Ovary (tissue), 9 donors: ENCODE data around the gene CFAP97D2. TPM values are rescaled to one million over a fixed set of nuclear protein-coding genes. Genes with fewer than 3 reads are reported as not detected.

Experiments used
- DNase-seq, 5 donors: peaks; one replicate each; pipeline ENCODE4 v3.0.0-alpha.2; 2019 to 2020
- H3K27ac ChIP-seq, 2 donors: fragments of 200-600 bp; one replicate each; pipeline versions ENCODE4 v1.5.1 to v1.8.0; 2019 to 2022
- H3K27me3 ChIP-seq: fragments of 200-600 bp; one replicate; pipeline ENCODE4 v1.8.0; 2022
- H3K36me3 ChIP-seq: fragments of 200-600 bp; sonication (generic); one replicate; pipeline ENCODE4 v1.5.1; 2019
- H3K4me1 ChIP-seq: one replicate; pipeline ENCODE4 v1.8.1; 2013; ENCODE audit warnings: mild to moderate bottlenecking, moderate library complexity; ENCODE audit not compliant: insufficient read depth
- H3K4me3 ChIP-seq: fragments of 200-600 bp; sonication (generic); one replicate; pipeline ENCODE4 v1.5.1; 2017
- H3K9me3 ChIP-seq, 2 donors: fragments of 200-600 bp in 1 of 2; sonication (generic) in 1 of 2; one replicate each; pipeline versions ENCODE4 v1.5.1 to v1.8.1; 2013 to 2019; ENCODE audit warnings: mild to moderate bottlenecking in 1 of 2, moderate library complexity in 1 of 2
- CTCF ChIP-seq, 3 donors: fragments of 450-650 bp in 2 of 3; fragments of 200-600 bp in 1 of 3; IDR thresholded peaks; one replicate each; pipeline versions ENCODE4 v1.5.1 to v1.8.0; 2016 to 2022; ENCODE audit warnings: antibody characterized with exemption in 3 of 3, mild to moderate bottlenecking in 1 of 3
- EP300 ChIP-seq: sonication (generic); formaldehyde crosslinking; IDR thresholded peaks from one replicate; pipeline ENCODE4 v1.6.1; 2017; ENCODE audit warnings: antibody characterized with exemption
- POLR2A ChIP-seq: fragments of 450-650 bp; IDR thresholded peaks from one replicate; pipeline ENCODE4 v1.6.1; 2017; ENCODE audit warnings: antibody characterized with exemption, mild to moderate bottlenecking, moderate library complexity
- WGBS, 3 donors: extraction: QIAGEN DNeasy Blood & Tissue Kit in 1 of 3; methylation state at CpG; one replicate each; pipeline versions ENCODE4 v1.1.5 to v1.1.7; 2013 to 2017; 5-methylcytosine and 5-hydroxymethylcytosine counted together
- intact Hi-C, 4 donors: fragments of 100-400 bp; cut with DNase I; formaldehyde crosslinking; loops; one replicate each; pipeline versions ENCODE4 v1.11.0 to v1.15.1; 2022 to 2023
- polyA plus RNA-seq, 2 donors: library from polyadenylated mRNA; stranded (reverse); fragments of 200-250 nt in 1 of 2; fragments of 350-450 nt in 1 of 2; fragmentation: Illumina TruSeq in 1 of 2; extraction: RNeasy Lipid Tissue Mini Kit (QIAGEN cat#74804) in 1 of 2; gene quantifications; one replicate each; pipeline ENCODE4 v1.2.3, GENCODE V29; 2013 to 2014
- total RNA-seq, 7 donors: library from RNA; depleted of rRNA in 2 of 7; stranded (reverse); fragments of >200 nt in 2 of 7; fragmentation: NEBNext Ultra II Directional in 3 of 7; extraction: Animal tissue kit (Norgen Biotek cat#: 25700) in 3 of 7; gene quantifications; one replicate each; pipeline versions ENCODE4 v1.1.0 to v1.2.4, GENCODE V29; 2016 to 2023
- donor health status: DM: no; HTN: no; CAD: no; lungs with moderate emphysema.
- donor health status: DM: no; HTN: no; CAD: no.
- donor health status: Bipolar disorder and iron deficiency.
- donor health status: DM: yes; HTN: yes; CAD: no.
- donor health status: DM: no; HTN: no; CAD: no.
- donor health status: DM: yes; HTN: yes; CAD: no.

The CFAP97D2 gene
- total and polyA plus RNA-seq, 9 donors = 0.28 to 5.2 (median 3.1) TPM; not detected in 6

GRCh38 chr13:114161644-114162532 is 17.2 kb upstream of the CFAP97D2 start:
- intact Hi-C loops = no loop called here
- Histone ChIP-seq H3K36me3 (no peaks in the 10 kb centered on the region), H3K9me3 (no peaks in the 10 kb centered on the region), H3K4me3 (no peak overlapping the region), H3K27ac (no peak overlapping the region), H3K27me3 (no peaks in the 10 kb centered on the region), H3K4me1 (peaks cover 5% of the 10 kb centered on the region)
- no peak for TF ChIP-seq POLR2A
- TF ChIP-seq CTCF (IDR thresholded peaks at IDR 0.05) = no peak
- TF ChIP-seq EP300 = no peak
- WGBS, 3 donors = 4 to 10% (median 5%) methylated on average over 32 of the region's 32 CpGs
- DNase-seq = peak; percentile 38 to 64 (median 46)

GRCh38 chr13:114162533-114162922 is 16.5 kb upstream of the CFAP97D2 start:
- Histone ChIP-seq H3K4me1 (peaks cover 5% of the 10 kb centered on the region), H3K36me3 (no peaks in the 10 kb centered on the region), H3K9me3 (no peaks in the 10 kb centered on the region), H3K27me3 (no peaks in the 10 kb centered on the region), H3K4me3 (no peak overlapping the region), H3K27ac (no peak overlapping the region)
- intact Hi-C loops = no loop called here
- no peak for DNase-seq
- TF ChIP-seq EP300 = no peak
- 53 to 63% (median 55%) methylated on average over 16 of the region's 16 CpGs for WGBS, 3 donors

- no peak overlapping the region for H3K4me3 ChIP-seq
- H3K9me3 ChIP-seq = no peaks in the 10 kb centered on the region
- 85 to 91% (median 86%) methylated on average over 14 of the region's 14 CpGs for WGBS, 3 donors
- peaks cover 5% of the 10 kb centered on the region for H3K4me1 ChIP-seq
- no peak for DNase-seq
- intact Hi-C loops = no loop called here
- H3K27ac ChIP-seq = no peak overlapping the region
- no peaks in the 10 kb centered on the region for H3K27me3 ChIP-seq
- no peaks in the 10 kb centered on the region for H3K36me3 ChIP-seq
- TF ChIP-seq EP300 (no peak), CTCF (IDR thresholded peaks at IDR 0.05) (no peak), POLR2A (no peak)
Observed at GRCh38 chr13:114164053-114164452, 15.0 kb upstream of the CFAP97D2 start.

GRCh38 chr13:114164681-114165429 is 14.2 kb upstream of the CFAP97D2 start:
- H3K27me3 ChIP-seq = no peaks in the 10 kb centered on the region
- H3K4me1 ChIP-seq = peaks cover 5% of the 10 kb centered on the region
- no peak for DNase-seq
- no peaks in the 10 kb centered on the region for H3K36me3 ChIP-seq
- no peak overlapping the region for H3K27ac ChIP-seq
- WGBS, 3 donors = 88 to 92% (median 91%) methylated on average over 26 of the region's 26 CpGs
- no peak overlapping the region for H3K4me3 ChIP-seq
- no peaks in the 10 kb centered on the region for H3K9me3 ChIP-seq
- intact Hi-C loops = no loop called here
- no peak for TF ChIP-seq EP300
- TF ChIP-seq CTCF (IDR thresholded peaks at IDR 0.05) = no peak
- no peak for TF ChIP-seq POLR2A
